Astrocyte (in vitro differentiated cells and primary cell): ENCODE data around the gene AOC3.

Source experiments
- CTCF ChIP-seq: IDR thresholded peaks from 2 replicates; pipeline ENCODE4 v1.5.1; 2011; ENCODE audit warnings: low read depth, mild to moderate bottlenecking, inconsistent platforms, low read length, moderate library complexity; ENCODE audit not compliant: insufficient read depth
- EZH2 ChIP-seq: IDR thresholded peaks from 2 replicates; pipeline ENCODE4 v1.6.1; 2012; ENCODE audit warnings: mild to moderate bottlenecking, low read length, inconsistent platforms; ENCODE audit not compliant: insufficient read depth

GRCh38 chr17:42845918-42846593 is 4.9 kb upstream of the AOC3 start:
- TF ChIP-seq CTCF = no peak
- no peak for TF ChIP-seq EZH2
